ENCODE results near the gene SLC38A11. TPM values are rescaled to one million over a fixed set of nuclear protein-coding genes. Genes with fewer than 3 reads are reported as not detected.
"Not testable (repeated sequence)": the region's sequence is repeated elsewhere in the genome, so short reads cannot be mapped to it uniquely, and the experiment has no call there.

SLC38A11 gene, protein sequence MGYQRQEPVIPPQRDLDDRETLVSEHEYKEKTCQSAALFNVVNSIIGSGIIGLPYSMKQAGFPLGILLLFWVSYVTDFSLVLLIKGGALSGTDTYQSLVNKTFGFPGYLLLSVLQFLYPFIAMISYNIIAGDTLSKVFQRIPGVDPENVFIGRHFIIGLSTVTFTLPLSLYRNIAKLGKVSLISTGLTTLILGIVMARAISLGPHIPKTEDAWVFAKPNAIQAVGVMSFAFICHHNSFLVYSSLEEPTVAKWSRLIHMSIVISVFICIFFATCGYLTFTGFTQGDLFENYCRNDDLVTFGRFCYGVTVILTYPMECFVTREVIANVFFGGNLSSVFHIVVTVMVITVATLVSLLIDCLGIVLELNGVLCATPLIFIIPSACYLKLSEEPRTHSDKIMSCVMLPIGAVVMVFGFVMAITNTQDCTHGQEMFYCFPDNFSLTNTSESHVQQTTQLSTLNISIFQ
- polyA plus RNA-seq, result 0.60 TPM

DNA sequence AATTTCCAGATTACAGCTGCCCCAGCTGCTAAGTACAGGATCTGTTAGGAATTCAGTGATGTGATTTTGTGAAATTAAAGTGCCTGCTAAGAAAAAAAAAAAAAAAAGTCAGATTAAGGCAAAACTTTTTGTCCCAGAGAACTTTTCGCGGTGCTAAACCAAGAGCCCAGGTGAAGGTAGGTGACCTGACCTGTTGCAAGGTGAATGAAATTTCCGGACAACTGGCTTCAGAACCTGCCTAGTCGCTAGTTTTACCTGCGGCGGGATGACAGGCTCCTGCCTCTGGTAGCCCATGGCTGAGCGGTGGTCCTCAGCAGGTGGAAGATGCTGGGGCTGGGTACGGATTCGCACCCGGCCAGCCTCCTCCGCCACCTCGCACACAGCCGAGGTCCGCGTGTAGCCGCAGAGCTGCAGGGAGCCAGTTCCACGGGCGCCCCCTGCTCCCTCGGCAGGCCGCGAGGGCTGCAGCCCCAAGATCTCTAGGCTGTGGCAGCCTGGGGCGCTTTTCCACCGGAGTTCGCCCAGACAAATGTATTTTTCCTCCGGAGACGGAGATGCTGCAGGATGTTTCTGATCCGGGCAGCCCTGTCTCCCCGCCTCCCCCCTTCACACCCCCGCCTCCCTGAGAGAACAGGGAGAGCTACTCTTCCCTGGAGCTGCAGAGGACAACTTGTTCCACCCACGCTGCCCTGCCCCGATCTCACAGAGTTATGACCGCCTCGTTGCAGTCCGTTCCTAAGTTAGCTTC lies at the start of gene SLC38A11:
TSS of gene SLC38A11 (minus strand) at position 572 of the 748 bp plus-strand sequence. CDS start at position 294, 278 bp downstream.
- H3K4me3 Mint-ChIP-seq, result peak within 1 kb of the TSS; percentile 1 to 85 (median 60)
- H3K9me3 Mint-ChIP-seq, result peaks cover 0 to 3% (median 0%) of the 10 kb centered on the region in 3 donors
- H3K27ac Mint-ChIP-seq, result no peak within 1 kb of the TSS
- H3K36me3 Mint-ChIP-seq, result peaks cover 6% of the 10 kb centered on the region
- H3K27me3 Mint-ChIP-seq, result peaks cover 7% of the 10 kb centered on the region
- H3K4me1 Mint-ChIP-seq, result peaks cover 0 to 9% (median 6%) of the 10 kb centered on the region in 3 donors

DNA sequence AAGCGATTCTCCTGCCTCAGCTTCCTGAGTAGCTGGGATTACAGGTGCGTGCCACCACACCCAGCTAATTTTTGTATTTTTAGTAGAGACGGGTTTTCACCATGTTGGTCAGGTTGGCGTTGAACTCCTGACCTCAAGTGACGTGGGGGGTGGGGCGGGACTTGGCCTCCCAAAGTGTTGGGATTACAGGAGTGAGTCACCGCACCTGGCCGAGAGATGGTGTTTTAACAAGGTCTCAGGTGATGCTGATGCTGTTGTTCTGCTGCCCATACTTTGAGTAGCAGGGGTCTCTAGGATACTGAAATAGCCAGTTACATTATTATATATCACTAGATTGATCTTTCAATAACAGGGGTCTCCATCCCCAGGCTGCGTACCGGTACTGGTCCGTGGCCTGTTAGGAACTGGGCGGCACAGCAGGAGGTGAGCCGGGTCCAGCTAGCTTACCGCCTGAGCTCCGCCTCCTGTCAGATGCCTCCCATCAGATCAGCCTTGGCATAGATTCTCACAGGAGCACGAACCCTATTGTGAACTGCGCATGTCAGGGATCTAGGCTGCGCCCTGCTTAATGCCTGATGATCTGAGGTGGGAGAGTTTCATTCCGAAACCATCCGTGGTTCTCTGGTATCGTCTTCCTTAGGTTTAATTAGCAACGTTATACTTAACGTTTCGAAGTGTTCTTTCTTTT lies 48.3 kb upstream of the SLC38A11 start:
- Mint-ChIP-seq H3K9me3 (no peaks in the 10 kb centered on the region), H3K4me1 (peaks cover 0 to 1% (median 0%) of the 10 kb centered on the region in 3 donors), H3K27ac (no peak overlapping the region), H3K4me3 (no peak overlapping the region), H3K36me3 (no peaks in the 10 kb centered on the region), H3K27me3 (peaks cover 3% of the 10 kb centered on the region)

DNA sequence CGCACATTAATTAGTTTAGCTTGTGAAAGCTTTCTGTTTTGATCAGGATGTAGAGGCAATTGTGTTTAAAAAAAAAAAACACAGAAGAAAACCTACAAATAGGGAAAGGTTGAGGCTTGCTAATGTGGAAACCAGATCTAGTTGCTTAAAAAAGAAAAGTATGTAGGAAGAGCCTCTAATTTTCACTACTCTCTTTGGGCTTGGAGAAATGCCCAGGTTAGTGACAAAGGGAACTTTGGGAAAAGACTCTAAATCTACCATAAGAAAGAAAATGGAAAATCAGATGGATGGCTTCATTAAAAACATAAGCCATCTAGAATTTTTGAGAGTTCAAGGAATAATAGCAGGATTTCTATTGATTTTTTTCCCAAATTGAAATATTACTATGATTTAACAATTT lies 47.3 kb upstream of the SLC38A11 start:
- Mint-ChIP-seq H3K27ac (no peak overlapping the region), H3K36me3 (no peaks in the 10 kb centered on the region), H3K4me3 (no peak overlapping the region), H3K9me3 (no peaks in the 10 kb centered on the region), H3K27me3 (peaks cover 3% of the 10 kb centered on the region), H3K4me1 (peaks cover 0 to 1% (median 0%) of the 10 kb centered on the region in 3 donors)

DNA sequence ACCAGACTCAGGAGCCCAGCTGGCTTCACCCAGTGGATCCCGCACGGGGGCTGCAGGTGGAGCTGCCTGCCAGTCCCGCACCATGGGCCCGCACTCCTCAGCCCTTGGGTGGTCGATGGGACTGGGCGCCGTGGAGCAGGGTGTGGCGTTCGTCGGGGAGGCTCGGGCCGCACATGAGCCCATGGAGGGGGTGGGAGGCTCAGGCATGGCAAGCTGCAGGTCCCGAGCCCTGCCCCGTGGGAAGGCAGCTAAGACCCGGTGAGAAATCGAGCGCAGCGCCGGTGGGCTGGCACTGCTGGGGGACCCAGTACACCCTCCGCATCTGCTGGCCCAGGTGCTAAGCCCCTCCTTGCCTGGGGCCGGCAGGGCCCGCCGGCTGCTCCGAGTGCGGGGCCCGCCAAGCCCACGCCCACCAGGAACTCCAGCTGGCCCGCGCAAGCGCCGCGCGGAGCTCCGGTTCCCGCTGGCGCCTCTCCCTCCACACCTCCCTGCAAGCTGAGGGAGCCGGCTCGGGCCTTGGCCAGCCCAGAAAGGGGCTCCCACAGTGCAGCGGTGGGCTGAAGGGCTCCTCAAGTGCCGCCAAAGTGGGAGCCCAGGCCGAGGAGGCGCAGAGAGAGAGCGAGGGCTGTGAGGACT lies 39.5 kb upstream of the SLC38A11 start:
- H3K4me1 Mint-ChIP-seq, result peaks cover 19 to 35% (median 26%) of the 10 kb centered on the region in 3 donors
- H3K4me3 Mint-ChIP-seq, H3K36me3 Mint-ChIP-seq, H3K27ac Mint-ChIP-seq, H3K27me3 Mint-ChIP-seq, H3K9me3 Mint-ChIP-seq: not testable (repeated sequence)

DNA sequence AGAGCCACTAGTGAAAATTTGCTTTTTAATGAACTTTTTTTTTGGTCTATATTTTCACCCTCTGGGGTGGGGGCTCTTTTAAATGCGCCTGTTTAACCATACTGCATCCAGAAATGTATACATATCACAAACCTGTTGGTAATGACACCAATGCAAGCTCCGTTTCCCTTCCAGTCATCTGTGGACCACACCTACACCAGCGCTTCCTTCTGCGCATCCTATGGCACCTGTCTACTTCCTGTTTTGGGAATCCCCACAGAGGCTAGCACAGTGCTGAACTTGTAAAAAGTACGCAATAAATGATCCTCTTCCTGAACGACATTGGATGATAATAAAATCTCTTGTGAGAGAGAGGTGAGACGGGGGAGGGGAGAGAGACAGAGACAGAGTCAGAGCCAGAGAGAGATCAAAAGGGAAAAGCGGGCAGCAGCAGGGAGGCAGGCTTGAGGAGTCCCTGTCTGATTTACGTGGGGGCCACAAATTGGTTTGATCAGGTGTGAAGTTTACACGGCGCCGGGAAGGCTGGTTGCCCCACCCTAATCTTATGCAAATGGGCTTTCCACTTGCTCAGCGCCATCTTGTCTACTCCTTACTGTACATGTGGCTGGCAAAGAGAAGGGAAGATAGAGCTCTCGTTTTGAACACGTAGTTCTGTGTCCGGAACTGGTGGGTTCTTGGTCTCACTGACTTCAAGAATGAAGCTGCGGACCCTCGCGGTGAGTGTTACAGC lies 38.1 kb upstream of the SLC38A11 start:
- Mint-ChIP-seq H3K9me3 (no peaks in the 10 kb centered on the region), H3K4me1 (peaks cover 19 to 35% (median 32%) of the 10 kb centered on the region in 3 donors), H3K27me3 (no peaks in the 10 kb centered on the region), H3K4me3 (peak overlapping the region in 2 of 4 donors; percentile 9 to 39), H3K36me3 (peaks cover 2% of the 10 kb centered on the region), H3K27ac (peak overlapping the region in 2 of 3 donors; percentile 56 to 80)

DNA sequence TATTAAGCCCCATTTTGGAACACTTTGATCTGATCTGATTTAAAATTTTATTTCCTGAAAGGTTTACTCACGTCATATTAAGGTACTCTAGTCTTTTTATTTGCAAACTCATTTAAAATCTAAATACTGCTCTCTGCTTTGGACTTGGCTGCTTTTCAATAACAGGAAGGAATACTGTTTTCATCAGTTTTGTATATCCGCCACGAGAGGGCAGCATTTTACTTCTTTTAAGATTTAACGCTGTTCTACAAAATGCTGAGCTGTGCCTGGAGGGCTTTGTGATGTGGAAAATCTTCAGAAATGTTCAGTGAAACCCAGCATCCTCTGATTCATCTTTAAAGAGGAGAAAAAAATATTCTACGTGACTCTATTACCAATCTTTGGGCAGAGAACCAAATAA lies 37.5 kb upstream of the SLC38A11 start:
- H3K4me1 Mint-ChIP-seq, result peaks cover 19 to 35% (median 32%) of the 10 kb centered on the region in 3 donors
- H3K36me3 Mint-ChIP-seq, result peaks cover 2% of the 10 kb centered on the region
- no peaks in the 10 kb centered on the region for H3K27me3 Mint-ChIP-seq
- peak overlapping the region; percentile 4 to 78 (median 76) for H3K27ac Mint-ChIP-seq
- peak overlapping the region in 2 of 4 donors; percentile 0 to 58 for H3K4me3 Mint-ChIP-seq
- H3K9me3 Mint-ChIP-seq, result no peaks in the 10 kb centered on the region

DNA sequence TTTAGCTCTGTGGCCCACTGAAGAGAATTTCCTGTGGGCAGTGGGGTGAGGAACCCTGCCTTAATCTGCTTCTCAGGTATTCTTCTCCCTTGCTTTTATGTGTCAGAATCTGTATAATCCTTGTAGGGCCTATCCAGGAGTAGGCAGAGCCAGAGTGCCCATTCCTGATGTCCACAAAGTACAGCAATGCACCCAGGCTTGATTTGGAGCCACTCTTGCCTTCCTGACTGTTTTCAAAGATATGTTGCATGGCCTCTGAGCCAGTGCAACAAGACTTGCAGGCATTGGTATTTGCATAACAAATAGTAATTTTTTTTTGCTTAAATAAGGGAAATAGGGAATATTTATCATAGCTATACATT lies 36.7 kb upstream of the SLC38A11 start:
- H3K4me1 Mint-ChIP-seq, result peaks cover 20 to 37% (median 34%) of the 10 kb centered on the region in 3 donors
- peak overlapping the region; percentile 76 to 95 (median 84) for H3K27ac Mint-ChIP-seq
- H3K9me3 Mint-ChIP-seq, H3K36me3 Mint-ChIP-seq, H3K27me3 Mint-ChIP-seq: not testable (repeated sequence)
- peak overlapping the region in 3 of 4 donors; percentile 30 to 72 (median 61) for H3K4me3 Mint-ChIP-seq

DNA sequence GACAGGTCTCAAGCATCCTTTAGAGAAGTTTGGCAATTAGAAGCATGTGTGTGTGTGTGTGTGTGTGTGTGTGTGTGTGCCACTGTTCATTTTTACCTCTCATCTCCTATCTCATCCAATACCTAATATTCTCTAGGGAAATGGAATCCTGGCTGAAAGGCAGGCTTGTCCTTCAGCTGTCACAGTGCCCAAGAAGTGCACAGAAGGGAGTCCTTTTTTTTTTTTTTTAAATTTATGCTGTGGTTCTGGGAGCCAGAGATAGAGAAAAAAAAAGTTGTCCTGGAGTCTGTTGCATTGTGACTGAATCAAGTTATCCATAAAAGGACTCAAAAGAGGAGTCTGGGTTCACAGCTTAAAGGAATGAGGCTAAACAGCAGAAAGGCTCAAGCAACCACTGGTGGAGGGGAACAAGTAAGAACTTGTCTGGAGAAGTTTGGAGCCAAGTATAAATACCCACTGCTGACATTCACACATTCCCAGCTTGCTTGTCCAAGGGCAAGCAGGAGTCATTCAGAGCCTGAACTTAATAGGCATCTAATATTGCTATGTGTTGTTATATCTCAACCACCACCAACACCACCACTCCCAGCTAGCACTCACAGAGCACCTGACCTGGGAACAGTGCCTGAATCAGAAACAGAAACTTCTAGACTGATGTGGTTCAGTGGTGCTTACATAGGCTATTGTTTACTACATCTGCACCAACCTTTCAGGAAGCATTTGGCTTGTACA lies 36.2 kb upstream of the SLC38A11 start:
- Mint-ChIP-seq H3K27ac (peak overlapping the region; percentile 76 to 95 (median 84)), H3K4me1 (peaks cover 20 to 39% (median 38%) of the 10 kb centered on the region in 3 donors), H3K4me3 (peak overlapping the region; percentile 30 to 75 (median 66))
- H3K9me3 Mint-ChIP-seq, H3K36me3 Mint-ChIP-seq, H3K27me3 Mint-ChIP-seq: not testable (repeated sequence)

DNA sequence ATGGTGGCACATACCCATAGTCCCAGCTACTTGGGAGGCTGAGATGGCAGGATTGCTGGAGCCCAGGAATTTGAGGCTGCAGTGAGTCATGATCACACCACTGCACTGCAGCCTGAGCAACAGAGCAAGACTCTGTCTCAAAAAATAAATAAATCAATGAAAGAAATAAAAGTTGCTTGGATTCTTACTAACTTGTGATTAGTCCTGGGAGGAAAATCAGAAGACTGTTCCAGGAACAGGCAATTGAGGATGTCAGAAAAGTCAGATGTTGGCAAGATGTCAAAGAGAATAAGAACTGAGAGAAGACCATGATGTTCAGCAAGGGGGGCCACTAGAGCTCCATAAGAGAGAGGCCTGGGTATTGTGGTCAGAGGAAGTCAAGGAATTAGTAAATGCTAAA lies 35.6 kb upstream of the SLC38A11 start:
- not testable (repeated sequence) for H3K9me3 Mint-ChIP-seq
- peak overlapping the region; percentile 46 to 95 (median 76) for H3K27ac Mint-ChIP-seq
- H3K4me3 Mint-ChIP-seq, result peak overlapping the region in 1 of 4 donors; percentile 28

DNA sequence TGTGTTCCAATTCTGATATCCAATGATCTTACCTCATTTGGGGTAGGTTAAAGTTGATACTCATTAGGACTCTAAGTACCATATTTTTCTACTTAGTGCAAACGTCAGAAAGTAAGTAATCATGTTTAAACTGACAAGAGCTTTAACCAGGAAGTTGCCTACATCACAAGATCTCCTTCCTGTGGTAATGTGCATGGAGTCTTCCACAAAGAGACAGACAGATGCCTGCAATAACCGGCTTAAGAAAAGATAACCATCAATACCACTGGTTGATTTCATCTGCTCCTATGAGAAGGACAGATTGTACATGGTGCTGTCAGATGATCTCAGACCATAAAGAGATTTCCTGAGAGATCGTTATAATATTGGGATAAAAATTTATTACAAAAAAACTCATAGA lies 33.5 kb upstream of the SLC38A11 start:
- H3K36me3 Mint-ChIP-seq, H3K27ac Mint-ChIP-seq, H3K27me3 Mint-ChIP-seq, H3K4me3 Mint-ChIP-seq, H3K9me3 Mint-ChIP-seq: not testable (repeated sequence)
- H3K4me1 Mint-ChIP-seq, result peaks cover 19 to 45% (median 40%) of the 10 kb centered on the region in 3 donors

More for the DNA sequence above, 35.6 kb upstream of the SLC38A11 start:
- peaks cover 20 to 45% (median 41%) of the 10 kb centered on the region in 3 donors for H3K4me1 Mint-ChIP-seq
- not testable (repeated sequence) for H3K36me3 Mint-ChIP-seq, H3K27me3 Mint-ChIP-seq

DNA sequence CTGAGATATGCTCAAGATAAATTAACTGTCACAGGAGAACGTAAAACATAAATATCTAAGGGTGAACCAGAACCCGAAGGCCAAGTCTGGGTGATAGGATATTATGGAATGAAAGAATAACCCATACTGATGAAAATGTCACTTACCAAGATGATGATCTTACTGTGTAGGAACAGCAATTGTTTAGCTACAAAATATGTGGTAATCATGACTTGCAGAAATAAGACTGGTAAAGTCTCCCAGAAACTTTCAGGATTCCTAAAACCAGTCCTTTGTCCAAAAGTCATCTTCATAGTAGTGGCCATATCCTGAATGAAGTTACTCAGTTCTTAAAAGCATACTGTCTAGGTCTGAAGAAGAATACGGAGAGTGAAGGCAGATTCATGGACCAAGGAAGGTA lies 30.7 kb upstream of the SLC38A11 start:
- peaks cover 5 to 28% (median 16%) of the 10 kb centered on the region in 3 donors for H3K4me1 Mint-ChIP-seq
- not testable (repeated sequence) for H3K9me3 Mint-ChIP-seq, H3K4me3 Mint-ChIP-seq, H3K36me3 Mint-ChIP-seq, H3K27me3 Mint-ChIP-seq, H3K27ac Mint-ChIP-seq

DNA sequence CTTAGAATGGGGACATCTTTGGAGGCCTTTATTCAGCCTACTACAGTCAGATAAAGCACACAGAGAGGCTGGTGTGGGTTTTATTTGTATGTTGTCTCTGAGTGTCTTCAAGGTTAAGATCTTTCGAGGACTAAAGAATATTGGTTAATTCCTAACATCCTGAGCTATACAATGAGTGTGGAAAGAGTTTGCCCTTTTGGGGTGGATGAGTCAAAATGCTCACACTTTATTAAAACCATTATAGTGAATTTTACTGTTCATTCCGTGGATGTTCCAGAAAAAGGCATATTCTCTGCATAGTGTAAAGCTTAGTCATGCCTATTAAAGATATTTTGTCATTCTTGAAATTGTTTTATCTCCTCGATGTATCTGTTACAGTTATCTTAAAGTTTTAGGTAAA lies 29.1 kb upstream of the SLC38A11 start:
- Mint-ChIP-seq H3K4me3 (no peak overlapping the region), H3K27me3 (no peaks in the 10 kb centered on the region), H3K9me3 (no peaks in the 10 kb centered on the region), H3K27ac (no peak overlapping the region), H3K4me1 (peaks cover 11 to 26% (median 16%) of the 10 kb centered on the region in 3 donors), H3K36me3 (peaks cover 4% of the 10 kb centered on the region)

DNA sequence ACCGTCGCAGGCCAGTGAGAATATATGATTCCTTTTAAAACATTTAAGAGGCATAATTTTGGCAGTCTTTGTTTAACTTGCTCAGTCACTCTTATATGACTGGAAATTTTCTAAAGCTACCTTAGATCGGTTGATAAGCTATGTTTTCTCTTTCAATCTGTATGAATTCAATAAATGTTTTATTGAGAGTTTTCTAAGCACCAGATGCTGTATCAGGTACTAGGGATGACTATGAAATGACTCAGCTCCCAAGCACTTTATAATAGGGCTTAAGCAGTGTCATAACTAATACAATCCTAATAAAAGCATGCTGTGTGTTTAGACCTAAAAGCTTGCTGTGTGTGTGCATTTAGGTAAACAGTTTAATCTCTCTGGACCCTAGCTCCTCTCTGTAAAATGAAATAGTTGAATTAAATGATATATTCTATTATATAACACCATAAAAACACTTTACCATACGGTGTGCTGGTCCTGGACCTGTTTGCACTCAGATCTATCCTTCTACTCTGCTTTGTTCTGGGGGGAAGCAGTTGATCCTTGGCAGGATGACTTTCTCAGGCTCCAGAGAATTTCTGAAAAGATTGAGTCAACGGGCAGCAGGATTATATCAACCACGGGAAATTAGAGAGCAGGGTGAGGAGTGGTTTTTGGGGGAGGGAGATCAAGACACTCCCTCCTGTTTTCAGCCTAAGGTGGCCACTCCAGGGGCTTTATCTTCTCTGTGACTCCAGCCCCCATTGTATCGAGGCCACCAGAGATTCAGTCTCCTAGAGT lies 26.1 kb upstream of the SLC38A11 start:
- Mint-ChIP-seq H3K4me3 (no peak overlapping the region), H3K27me3 (no peaks in the 10 kb centered on the region), H3K4me1 (peaks cover 21 to 25% (median 21%) of the 10 kb centered on the region in 3 donors), H3K27ac (peak overlapping the region in 1 of 3 donors; percentile 1), H3K36me3 (peaks cover 4% of the 10 kb centered on the region), H3K9me3 (no peaks in the 10 kb centered on the region)

Measured in IgD-negative memory B cell (primary cell).